ENCODE data around the gene INHBB. TPM values are rescaled to one million over a fixed set of nuclear protein-coding genes. Genes with fewer than 3 reads are reported as not detected.

Gene INHBB
- total RNA-seq, 1 experiment from 2014 or later, result 223 TPM

DNA sequence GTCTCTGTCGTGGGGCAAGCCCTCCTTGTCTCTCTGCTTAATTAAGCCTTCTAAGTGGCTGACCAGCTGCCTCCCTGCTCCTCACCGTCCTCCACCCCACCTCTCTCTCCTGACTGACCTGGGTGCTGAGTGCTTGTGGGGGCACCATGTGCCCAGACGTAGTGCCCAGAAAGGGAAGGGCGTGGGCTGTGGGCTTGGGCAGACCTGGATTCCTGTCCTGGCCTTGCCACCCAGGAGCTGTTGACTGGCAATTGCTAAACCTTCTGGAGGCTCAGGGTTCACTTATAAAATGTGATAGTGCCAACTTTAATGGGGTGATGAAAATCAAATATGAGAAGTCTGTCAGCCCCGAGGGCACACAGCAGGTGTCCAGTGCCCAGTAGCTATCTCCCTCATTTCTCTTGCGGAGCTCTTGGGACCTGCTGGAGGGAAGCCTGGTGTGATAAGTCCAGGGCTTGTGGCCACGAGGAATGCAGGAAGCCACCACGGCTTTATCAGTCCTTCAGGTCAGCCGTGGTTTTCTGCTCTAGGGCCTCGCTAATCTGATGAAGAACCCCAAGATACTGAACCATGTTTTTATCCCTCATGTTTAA lies 22.0 kb upstream of the INHBB start:
- no peaks in the 10 kb centered on the region for H4K20me1 ChIP-seq (ENCODE audit: low read length)
- CTCF ChIA-PET, result interaction anchor here (0.6 to 0.8 kb wide), 3 partner anchors 11 to 783 kb away, joined by 3 to 5 read pairs (median 3); no protein-coding TSS in a partner anchor
- H3K4me1 ChIP-seq (ENCODE audit: insufficient read depth, low read length), result no peaks in the 10 kb centered on the region
- intact Hi-C loops (cut with micrococcal nuclease), result no loop called here
- ATAC-seq (no peak), DNase-seq (no peak)
- H3K36me3 ChIP-seq (ENCODE audit: low read depth, low read length), result no peaks in the 10 kb centered on the region
- no peaks in the 10 kb centered on the region for H3K79me2 ChIP-seq (ENCODE audit: low read length)
- no peak overlapping the region for H3K4me2 ChIP-seq (ENCODE audit: low read length)
- no peak overlapping the region for H2AFZ ChIP-seq (ENCODE audit: low read length)
- H3K9me2 ChIP-seq (replicated peaks; ENCODE audit: low read length), result no peaks in the 10 kb centered on the region
- BruUV-seq (replicated peaks), result no TSS peak
- no peak overlapping the region for H3K9ac ChIP-seq (ENCODE audit: low read length)
- POLR2A ChIA-PET (ENCODE audit: unreplicated experiment), result no interaction called here
- no peaks in the 10 kb centered on the region for H3K9me3 ChIP-seq (ENCODE audit: low read length)
- no peaks in the 10 kb centered on the region for H3F3A ChIP-seq (ENCODE audit: low read length, unreplicated experiment)
- H3K27me3 ChIP-seq (ENCODE audit: low read length), result no peaks in the 10 kb centered on the region
- H3K27ac ChIP-seq (ENCODE audit: low read length), result no peak overlapping the region
- H3K4me3 ChIP-seq (ENCODE audit: low read length), result no peak overlapping the region
- TF ChIP-seq EZH2 (IDR thresholded peaks at IDR 0.05; ENCODE audit: low read length, unreplicated experiment) (no peak), EZH2phosphoT487 (IDR thresholded peaks at IDR 0.05; ENCODE audit: borderline replicate concordance, low read length) (no peak), CTCF (conservative IDR thresholded peaks at IDR 0.05; ENCODE audit: low read depth, low read length) (no peak)

DNA sequence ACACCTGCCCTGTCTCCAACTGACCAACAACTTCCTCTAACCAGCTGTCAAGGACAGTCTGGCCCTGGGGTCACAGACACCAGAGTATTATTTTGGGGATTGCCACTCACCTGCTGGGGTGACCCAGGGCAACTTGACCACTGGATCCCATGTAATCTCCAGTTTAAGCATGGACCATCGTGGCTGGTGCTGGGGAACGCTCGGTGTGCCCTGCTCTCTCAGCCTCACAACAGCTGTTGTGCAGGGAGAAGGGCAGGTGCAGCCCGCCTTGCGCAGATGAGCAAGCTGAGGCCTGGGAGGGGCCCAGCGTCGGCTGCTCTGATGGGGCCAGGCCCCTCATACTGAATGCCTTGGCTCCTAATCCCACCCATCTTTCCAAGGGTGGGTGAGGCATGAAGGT lies 21.0 kb upstream of the INHBB start:
- H3K27me3 ChIP-seq (ENCODE audit: low read length), result no peaks in the 10 kb centered on the region
- H3K9me3 ChIP-seq (ENCODE audit: low read length), result no peaks in the 10 kb centered on the region
- H3K79me2 ChIP-seq (ENCODE audit: low read length), result no peaks in the 10 kb centered on the region
- CTCF ChIA-PET, result no interaction called here
- H3K27ac ChIP-seq (ENCODE audit: low read length), result no peak overlapping the region
- ATAC-seq (no peak), DNase-seq (no peak)
- H3K9me2 ChIP-seq (replicated peaks; ENCODE audit: low read length), result no peaks in the 10 kb centered on the region
- POLR2A ChIA-PET (ENCODE audit: unreplicated experiment), result no interaction called here
- intact Hi-C loops (cut with micrococcal nuclease), result no loop called here
- H3K4me1 ChIP-seq (ENCODE audit: insufficient read depth, low read length), result no peaks in the 10 kb centered on the region
- H3K4me3 ChIP-seq (ENCODE audit: low read length), result no peak overlapping the region
- no peak for TF ChIP-seq EZH2 (IDR thresholded peaks at IDR 0.05; ENCODE audit: low read length, unreplicated experiment)
- TF ChIP-seq CTCF (conservative IDR thresholded peaks at IDR 0.05; ENCODE audit: low read depth, low read length), result no peak
- no peak for TF ChIP-seq EZH2phosphoT487 (IDR thresholded peaks at IDR 0.05; ENCODE audit: borderline replicate concordance, low read length)
- no peaks in the 10 kb centered on the region for H4K20me1 ChIP-seq (ENCODE audit: low read length)
- BruUV-seq (replicated peaks), result no TSS peak
- H3F3A ChIP-seq (ENCODE audit: low read length, unreplicated experiment), result no peaks in the 10 kb centered on the region
- H2AFZ ChIP-seq (ENCODE audit: low read length), result no peak overlapping the region
- H3K36me3 ChIP-seq (ENCODE audit: low read depth, low read length), result no peaks in the 10 kb centered on the region
- no peak overlapping the region for H3K4me2 ChIP-seq (ENCODE audit: low read length)
- no peak overlapping the region for H3K9ac ChIP-seq (ENCODE audit: low read length)

DNA sequence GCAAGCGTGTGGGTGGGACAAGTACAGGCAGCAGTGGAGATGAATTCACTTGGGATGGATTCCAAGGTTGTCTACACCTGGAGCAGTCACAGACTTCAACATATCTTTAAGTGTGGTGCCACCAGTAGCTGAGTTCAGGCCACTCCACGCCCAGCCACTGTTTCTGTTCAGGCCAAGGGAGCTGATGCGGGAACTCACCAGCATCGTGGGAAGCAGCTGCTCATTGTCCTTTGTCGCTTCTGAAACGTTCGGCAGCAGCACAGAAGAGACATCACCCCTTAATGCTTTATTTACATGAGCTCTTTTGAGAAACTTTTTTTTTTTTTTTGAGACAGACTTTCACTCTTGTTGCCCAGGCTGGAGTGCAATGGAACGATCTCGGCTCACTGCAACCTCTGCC lies 19.9 kb upstream of the INHBB start:
- no peak for ATAC-seq
- ChIA-PET POLR2A (ENCODE audit: unreplicated experiment) (no interaction called here), CTCF (no interaction called here)
- H3K9ac ChIP-seq (ENCODE audit: low read length), result no peak overlapping the region
- DNase-seq, result no peak
- H3K79me2 ChIP-seq (ENCODE audit: low read length), result no peaks in the 10 kb centered on the region
- no peaks in the 10 kb centered on the region for H3K4me1 ChIP-seq (ENCODE audit: insufficient read depth, low read length)
- no peak overlapping the region for H3K27ac ChIP-seq (ENCODE audit: low read length)
- no peaks in the 10 kb centered on the region for H3F3A ChIP-seq (ENCODE audit: low read length, unreplicated experiment)
- no TSS peak for BruUV-seq (replicated peaks)
- TF ChIP-seq CTCF (conservative IDR thresholded peaks at IDR 0.05; ENCODE audit: low read depth, low read length), result no peak
- TF ChIP-seq EZH2phosphoT487 (IDR thresholded peaks at IDR 0.05; ENCODE audit: borderline replicate concordance, low read length), result no peak
- no peak for TF ChIP-seq EZH2 (IDR thresholded peaks at IDR 0.05; ENCODE audit: low read length, unreplicated experiment)
- H3K27me3 ChIP-seq (ENCODE audit: low read length), result no peaks in the 10 kb centered on the region
- intact Hi-C loops (cut with micrococcal nuclease), result no loop called here
- H4K20me1 ChIP-seq (ENCODE audit: low read length), result no peaks in the 10 kb centered on the region
- H3K4me3 ChIP-seq (ENCODE audit: low read length), result no peak overlapping the region
- no peaks in the 10 kb centered on the region for H3K9me2 ChIP-seq (replicated peaks; ENCODE audit: low read length)
- no peak overlapping the region for H3K4me2 ChIP-seq (ENCODE audit: low read length)
- H3K9me3 ChIP-seq (ENCODE audit: low read length), result no peaks in the 10 kb centered on the region
- H2AFZ ChIP-seq (ENCODE audit: low read length), result no peak overlapping the region
- no peaks in the 10 kb centered on the region for H3K36me3 ChIP-seq (ENCODE audit: low read depth, low read length)
